Neural progenitor cell (in vitro differentiated cells): Measurements from ENCODE around the gene RTL10. TPM values are rescaled to one million over a fixed set of nuclear protein-coding genes. Genes with fewer than 3 reads are reported as not detected.

ENCODE experiments used
- DNase-seq: peaks from one replicate; pipeline ENCODE4 v3.0.0-alpha.2; 2016; ENCODE audit warnings: low spot score
- H2AFZ ChIP-seq: fragments of 200-600 bp; sonication (generic); replicated peaks from 2 replicates; pipeline ENCODE4 v1.6.1; 2016; ENCODE audit warnings: antibody characterized with exemption
- H3F3A ChIP-seq: fragments of 200-600 bp; sonication (generic); 2 replicates; pipeline ENCODE4 v1.6.1; 2016; ENCODE audit warnings: antibody characterized with exemption, low read depth
- H3K27ac ChIP-seq: fragments of 200-600 bp; sonication (generic); 2 replicates; pipeline ENCODE4 v1.5.1; 2016; ENCODE audit warnings: mild to moderate bottlenecking
- H3K27me3 ChIP-seq: fragments of 200-600 bp; sonication (generic); 2 replicates; pipeline ENCODE4 v1.6.1; 2016; ENCODE audit warnings: mild to moderate bottlenecking, moderate library complexity
- H3K36me3 ChIP-seq: fragments of 200-600 bp; sonication (generic); 2 replicates; pipeline ENCODE4 v1.5.1; 2016
- H3K4me1 ChIP-seq: fragments of 200-600 bp; sonication (generic); 2 replicates; pipeline ENCODE4 v1.6.1; 2016; ENCODE audit warnings: mixed run types
- H3K4me2 ChIP-seq: fragments of 200-600 bp; sonication (generic); 2 replicates; pipeline ENCODE4 v1.6.1; 2016
- H3K4me3 ChIP-seq: fragments of 200-600 bp; sonication (generic); 2 replicates; pipeline ENCODE4 v1.5.1; 2016
- H3K79me2 ChIP-seq: fragments of 200-600 bp; sonication (generic); 2 replicates; pipeline ENCODE4 v1.6.1; 2016; ENCODE audit warnings: low read depth
- H3K9ac ChIP-seq: fragments of 200-600 bp; sonication (generic); 2 replicates; pipeline ENCODE4 v1.6.1; 2016
- H3K9me3 ChIP-seq: fragments of 200-600 bp; sonication (generic); 2 replicates; pipeline ENCODE4 v1.5.1; 2016; ENCODE audit warnings: low read depth
- H4K20me1 ChIP-seq: fragments of 200-600 bp; sonication (generic); 2 replicates; pipeline ENCODE4 v1.6.1; 2016; ENCODE audit warnings: low read depth
- H3K27ac Mint-ChIP-seq: 3 replicates; pipeline ENCODE4 v1.8.0; 2021; ENCODE audit warnings: mixed read lengths
- H3K27me3 Mint-ChIP-seq: 2 replicates; pipeline ENCODE4 v1.8.0; 2022; ENCODE audit warnings: low read depth, mild to moderate bottlenecking, inconsistent platforms, moderate library complexity, mixed read lengths; ENCODE audit not compliant: insufficient read depth
- H3K36me3 Mint-ChIP-seq: 3 replicates; pipeline ENCODE4 v1.8.0; 2021; ENCODE audit warnings: mixed read lengths
- H3K4me1 Mint-ChIP-seq: 3 replicates; pipeline ENCODE4 v1.8.0; 2021; ENCODE audit warnings: mixed read lengths
- H3K4me3 Mint-ChIP-seq: 3 replicates; pipeline ENCODE4 v1.8.0; 2021; ENCODE audit warnings: mild to moderate bottlenecking, moderate library complexity, mixed read lengths
- H3K9me3 Mint-ChIP-seq: 3 replicates; pipeline ENCODE4 v1.8.0; 2020; ENCODE audit warnings: mixed read lengths
- EZH2 ChIP-seq: fragments of 200-600 bp; sonication (generic); IDR thresholded peaks from 2 replicates; pipeline ENCODE4 v1.6.1; 2017; ENCODE audit warnings: antibody characterized with exemption, mild to moderate bottlenecking, moderate library complexity
- EZH2phosphoT487 ChIP-seq: fragments of 200-600 bp; sonication (generic); IDR thresholded peaks from 2 replicates; pipeline ENCODE4 v1.6.1; 2017; ENCODE audit warnings: antibody characterized with exemption
- total RNA-seq: library from RNA; depleted of rRNA; stranded (reverse); fragments of >200 nt; gene quantifications from 2 replicates; pipeline ENCODE4 v1.2.3, GENCODE V29; 2015; ENCODE audit warnings: low replicate concordance
- TF ChIP-seq, protein P1 (sequence below): fragments of 200-600 bp; sonication (generic); IDR thresholded peaks from 2 replicates; pipeline ENCODE4 v1.5.1; 2017; ENCODE audit warnings: antibody characterized with exemption, mild to moderate bottlenecking

The RTL10 gene
- total RNA-seq, 1 donor from 2014 or later, result 7.3 TPM

DNA sequence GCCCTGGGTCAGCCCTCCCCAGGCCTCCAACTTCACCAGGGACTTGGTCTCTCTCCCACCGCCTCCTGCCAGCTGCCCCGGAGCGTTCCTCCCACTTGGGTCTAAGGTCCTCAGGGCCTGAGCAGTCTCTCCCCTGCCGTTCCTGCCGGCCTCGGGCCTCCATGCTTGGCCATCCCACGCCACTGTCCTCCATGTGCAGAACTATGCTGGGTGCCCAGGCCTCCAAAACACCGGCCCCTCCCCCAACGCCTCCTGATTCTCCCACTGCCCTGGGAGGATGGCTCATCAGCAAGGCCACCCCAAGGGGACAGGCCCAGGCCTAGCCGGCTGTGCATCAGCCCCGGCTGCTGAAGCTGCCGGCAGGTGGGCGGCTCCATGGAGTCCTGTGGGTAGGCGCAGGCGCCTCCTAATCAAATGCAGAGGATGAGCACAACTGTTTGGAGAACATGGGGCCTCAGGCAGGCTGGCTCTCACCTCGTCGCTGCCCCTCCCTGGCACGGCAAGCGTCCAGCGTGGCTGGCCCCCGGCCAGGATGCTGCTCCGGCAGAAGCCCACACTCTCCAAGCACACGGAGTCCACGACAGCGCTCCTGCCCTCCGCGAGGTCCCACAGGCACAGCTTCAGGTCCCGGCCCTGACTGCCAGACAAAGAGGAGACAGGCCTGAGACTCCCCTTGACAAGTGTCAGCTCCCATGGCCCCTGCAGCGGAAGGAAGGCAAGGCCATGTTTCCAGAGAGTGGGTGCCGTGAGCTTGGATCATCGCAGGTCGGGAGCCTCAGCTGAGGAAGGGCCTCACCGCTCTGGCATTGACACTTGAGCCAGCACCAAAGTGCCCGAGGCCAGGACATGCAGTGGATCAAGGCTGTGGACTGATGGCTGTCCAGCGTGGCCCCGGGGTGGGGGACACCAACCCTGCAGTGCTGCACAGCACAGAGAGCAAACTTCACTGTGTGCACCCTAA is 42.6 kb downstream of the RTL10 start:
- no peak overlapping the region for H3K27ac Mint-ChIP-seq
- no peak for DNase-seq

DNA sequence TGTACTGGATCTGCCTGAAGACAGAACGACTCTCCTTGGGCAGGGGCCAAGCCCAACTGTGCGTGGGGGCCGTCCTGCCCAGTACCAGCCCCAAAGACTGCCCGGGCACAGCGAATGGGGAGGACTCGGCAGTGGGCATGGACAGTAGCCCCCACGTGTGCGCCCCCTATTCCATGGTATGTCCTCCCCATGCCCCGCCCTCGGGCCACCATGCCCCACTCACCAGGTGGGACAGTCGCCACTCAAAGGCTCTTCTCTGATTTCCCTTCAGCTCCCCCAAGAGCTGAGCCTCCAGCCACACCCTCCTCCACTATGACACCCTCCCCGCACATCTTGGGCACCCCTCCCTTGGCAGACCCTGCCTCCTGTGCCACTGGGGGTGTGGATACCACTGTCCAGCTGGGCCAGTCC is 43.5 kb downstream of the RTL10 start:
- H3K9me3 Mint-ChIP-seq, result no peaks in the 10 kb centered on the region
- no peaks in the 10 kb centered on the region for H3K79me2 ChIP-seq
- peaks cover 3% of the 10 kb centered on the region for H3K4me1 Mint-ChIP-seq
- no peak for DNase-seq
- no peak overlapping the region for H2AFZ ChIP-seq
- no peak overlapping the region for H3K27ac ChIP-seq
- no peaks in the 10 kb centered on the region for H3K36me3 Mint-ChIP-seq
- no peaks in the 10 kb centered on the region for H4K20me1 ChIP-seq
- H3F3A ChIP-seq, result no peaks in the 10 kb centered on the region
- H3K9ac ChIP-seq, result no peak overlapping the region
- no peak overlapping the region for H3K4me3 ChIP-seq
- H3K4me1 ChIP-seq, result no peaks in the 10 kb centered on the region
- H3K36me3 ChIP-seq, result no peaks in the 10 kb centered on the region
- no peak overlapping the region for H3K27ac Mint-ChIP-seq
- H3K27me3 Mint-ChIP-seq, result no peaks in the 10 kb centered on the region
- no peaks in the 10 kb centered on the region for H3K9me3 ChIP-seq
- no peaks in the 10 kb centered on the region for H3K27me3 ChIP-seq
- H3K4me2 ChIP-seq, result no peak overlapping the region
- TF ChIP-seq EZH2, result no peak
- TF ChIP-seq, protein P1, sequence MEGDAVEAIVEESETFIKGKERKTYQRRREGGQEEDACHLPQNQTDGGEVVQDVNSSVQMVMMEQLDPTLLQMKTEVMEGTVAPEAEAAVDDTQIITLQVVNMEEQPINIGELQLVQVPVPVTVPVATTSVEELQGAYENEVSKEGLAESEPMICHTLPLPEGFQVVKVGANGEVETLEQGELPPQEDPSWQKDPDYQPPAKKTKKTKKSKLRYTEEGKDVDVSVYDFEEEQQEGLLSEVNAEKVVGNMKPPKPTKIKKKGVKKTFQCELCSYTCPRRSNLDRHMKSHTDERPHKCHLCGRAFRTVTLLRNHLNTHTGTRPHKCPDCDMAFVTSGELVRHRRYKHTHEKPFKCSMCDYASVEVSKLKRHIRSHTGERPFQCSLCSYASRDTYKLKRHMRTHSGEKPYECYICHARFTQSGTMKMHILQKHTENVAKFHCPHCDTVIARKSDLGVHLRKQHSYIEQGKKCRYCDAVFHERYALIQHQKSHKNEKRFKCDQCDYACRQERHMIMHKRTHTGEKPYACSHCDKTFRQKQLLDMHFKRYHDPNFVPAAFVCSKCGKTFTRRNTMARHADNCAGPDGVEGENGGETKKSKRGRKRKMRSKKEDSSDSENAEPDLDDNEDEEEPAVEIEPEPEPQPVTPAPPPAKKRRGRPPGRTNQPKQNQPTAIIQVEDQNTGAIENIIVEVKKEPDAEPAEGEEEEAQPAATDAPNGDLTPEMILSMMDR, result no peak
- no peak for TF ChIP-seq EZH2phosphoT487
- H3K4me3 Mint-ChIP-seq, result no peak overlapping the region

More for the DNA sequence above, 42.6 kb downstream of the RTL10 start:
- H3K9me3 Mint-ChIP-seq, result no peaks in the 10 kb centered on the region
- TF ChIP-seq EZH2phosphoT487 (no peak), EZH2 (no peak)
- TF ChIP-seq, protein P1, result no peak
- no peaks in the 10 kb centered on the region for H3F3A ChIP-seq
- H3K4me1 ChIP-seq, result no peaks in the 10 kb centered on the region
- H3K4me1 Mint-ChIP-seq, result peaks cover 3% of the 10 kb centered on the region
- no peak overlapping the region for H3K4me2 ChIP-seq
- H3K27ac ChIP-seq, result no peak overlapping the region
- H3K36me3 ChIP-seq, result no peaks in the 10 kb centered on the region
- H3K79me2 ChIP-seq, result no peaks in the 10 kb centered on the region
- no peaks in the 10 kb centered on the region for H3K36me3 Mint-ChIP-seq
- H3K4me3 Mint-ChIP-seq, result no peak overlapping the region
- H3K9ac ChIP-seq, result no peak overlapping the region
- H3K27me3 ChIP-seq, result no peaks in the 10 kb centered on the region
- no peaks in the 10 kb centered on the region for H3K27me3 Mint-ChIP-seq
- no peaks in the 10 kb centered on the region for H3K9me3 ChIP-seq
- no peaks in the 10 kb centered on the region for H4K20me1 ChIP-seq
- H2AFZ ChIP-seq, result no peak overlapping the region
- no peak overlapping the region for H3K4me3 ChIP-seq

DNA sequence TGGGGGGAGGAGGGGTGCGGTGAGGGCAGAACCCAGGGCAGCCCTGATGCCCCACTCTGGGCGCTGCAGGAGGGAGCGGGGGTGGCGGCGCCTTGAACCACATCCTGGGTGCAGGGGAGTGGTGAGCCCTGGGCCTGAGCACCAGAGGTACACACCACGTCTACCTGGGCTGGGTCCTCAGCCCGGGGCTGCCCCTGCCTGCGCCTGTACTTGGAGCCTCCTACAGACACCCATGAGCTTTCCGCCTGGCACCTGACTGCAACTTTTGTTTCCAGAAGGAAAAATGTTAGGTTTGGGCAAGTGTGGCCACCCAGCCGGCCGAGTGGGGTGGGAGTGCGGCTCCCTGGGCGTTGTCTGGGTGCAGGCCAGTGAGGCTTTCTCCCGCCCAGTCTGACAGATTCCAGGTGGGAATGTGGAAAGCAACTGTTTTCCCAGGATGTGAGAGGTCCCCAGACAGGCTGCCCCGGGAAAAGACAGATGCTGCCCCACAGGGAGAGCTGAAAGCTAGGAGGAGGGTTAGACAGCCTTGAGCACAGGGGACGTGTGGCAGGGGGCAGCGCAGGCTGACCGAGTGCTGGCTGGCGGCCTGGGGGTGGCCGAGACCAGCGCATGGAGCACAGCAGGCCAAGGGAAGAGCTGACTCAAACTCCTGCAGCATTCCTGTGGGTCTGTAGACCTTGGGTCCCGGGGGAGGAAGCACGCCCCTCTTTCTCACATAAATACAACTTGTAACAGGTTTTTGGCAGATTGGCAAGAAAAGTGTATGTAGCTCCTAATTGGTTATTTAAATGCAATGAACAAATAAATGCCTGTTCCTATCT is 44.1 kb downstream of the RTL10 start:
- no peaks in the 10 kb centered on the region for H3K79me2 ChIP-seq
- H3K27me3 ChIP-seq, result no peaks in the 10 kb centered on the region
- no peak overlapping the region for H3K4me2 ChIP-seq
- Mint-ChIP-seq H3K4me1 (peaks cover 3% of the 10 kb centered on the region), H3K36me3 (no peaks in the 10 kb centered on the region), H3K27ac (peak overlapping the region; percentile 78), H3K9me3 (no peaks in the 10 kb centered on the region), H3K27me3 (no peaks in the 10 kb centered on the region), H3K4me3 (no peak overlapping the region)
- H4K20me1 ChIP-seq, result no peaks in the 10 kb centered on the region
- no peaks in the 10 kb centered on the region for H3K9me3 ChIP-seq
- H3K36me3 ChIP-seq, result no peaks in the 10 kb centered on the region
- no peak for TF ChIP-seq EZH2phosphoT487
- TF ChIP-seq, protein P1, result no peak
- no peak for TF ChIP-seq EZH2
- no peaks in the 10 kb centered on the region for H3F3A ChIP-seq
- H3K4me3 ChIP-seq, result no peak overlapping the region
- DNase-seq, result peak; percentile 31
- no peaks in the 10 kb centered on the region for H3K4me1 ChIP-seq
- H3K9ac ChIP-seq, result no peak overlapping the region
- H2AFZ ChIP-seq, result no peak overlapping the region
- H3K27ac ChIP-seq, result no peak overlapping the region
